Heart left ventricle (tissue), 16 donors: Measurements from ENCODE around the gene AKAP12. TPM values are rescaled to one million over a fixed set of nuclear protein-coding genes. Genes with fewer than 3 reads are reported as not detected.

Experiments used
- ATAC-seq, 4 donors: fragments of 200-7000 bp; cut with Tn5 transposase; one replicate each; pipeline ENCODE4 v1.9.1; 2020 to 2022; ENCODE audit warnings: moderate library complexity in 4 of 4, mild to moderate bottlenecking in 3 of 4, moderate number of reproducible peaks in 1 of 4
- DNase-seq, 5 donors: peaks; one replicate each; pipeline ENCODE4 v3.0.0-alpha.2; 2020
- H3K27ac ChIP-seq, 12 donors: fragments of 200-600 bp; sonication (generic) in 4 of 12; one replicate each; pipeline versions ENCODE4 v1.5.0 to v1.8.0; 2016 to 2022; ENCODE audit warnings: mild to moderate bottlenecking in 2 of 12
- H3K27me3 ChIP-seq, 9 donors: fragments of 200-600 bp; sonication (generic) in 2 of 9; one replicate each; pipeline versions ENCODE4 v1.5.1 to v1.8.0; 2016 to 2022; ENCODE audit warnings: mild to moderate bottlenecking in 3 of 9
- H3K36me3 ChIP-seq, 9 donors: fragments of 200-600 bp; sonication (generic) in 2 of 9; one replicate each; pipeline versions ENCODE4 v1.5.0 to v1.8.0; 2018 to 2022; ENCODE audit warnings: mild to moderate bottlenecking in 2 of 9
- H3K4me1 ChIP-seq, 12 donors: fragments of 200-600 bp; sonication (generic) in 4 of 12; one replicate each; pipeline versions ENCODE4 v1.5.0 to v1.8.0; 2016 to 2022; ENCODE audit warnings: mild to moderate bottlenecking in 3 of 12
- H3K4me3 ChIP-seq, 12 donors: fragments of 200-600 bp; sonication (generic) in 4 of 12; one replicate each; pipeline versions ENCODE4 v1.5.0 to v1.8.0; 2017 to 2022; ENCODE audit warnings: mild to moderate bottlenecking in 9 of 12, moderate library complexity in 4 of 12
- H3K9me3 ChIP-seq, 12 donors: fragments of 200-600 bp; sonication (generic) in 4 of 12; one replicate each; pipeline versions ENCODE4 v1.5.0 to v1.8.0; 2016 to 2022; ENCODE audit warnings: mild to moderate bottlenecking in 1 of 12
- POLR2A ChIP-seq, 2 donors: fragments of 450-650 bp; IDR thresholded peaks; one replicate each; pipeline ENCODE4 v1.6.1; 2017; ENCODE audit warnings: antibody characterized with exemption in 2 of 2, mild to moderate bottlenecking in 2 of 2, moderate library complexity in 2 of 2
- WGBS, 4 donors: extraction: QIAGEN DNeasy Blood & Tissue Kit in 2 of 4; methylation state at CpG; one replicate each; pipeline versions ENCODE4 v1.1.5 to v1.1.7; 2013 to 2018; 5-methylcytosine and 5-hydroxymethylcytosine counted together
- intact Hi-C, 10 donors: fragments of 100-400 bp; cut with DNase I; formaldehyde crosslinking; loops; one replicate each; pipeline versions ENCODE4 v1.11.1 to v1.14.2; 2022
- polyA plus RNA-seq, 2 donors: library from polyadenylated mRNA; stranded (reverse); fragments of 200-250 nt; gene quantifications; one replicate each; pipeline ENCODE4 v1.2.3, GENCODE V29; 2013
- total RNA-seq, 9 donors: library from RNA; depleted of rRNA in 2 of 9; stranded (reverse); fragments of >200 nt in 2 of 9; fragmentation: NEBNext Ultra II Directional in 3 of 9; extraction: Animal tissue kit (Norgen Biotek cat#: 25700) in 3 of 9; gene quantifications; one replicate each; pipeline versions ENCODE4 v1.1.0 to v1.2.4, GENCODE V29; 2016 to 2023
- TF ChIP-seq, protein P1 (sequence below), 12 donors: fragments of 200-600 bp; sonication (generic) in 4 of 12; IDR thresholded peaks; one replicate each; pipeline versions ENCODE4 v1.5.0 to v1.8.0; 2018 to 2022; ENCODE audit warnings: antibody characterized with exemption in 12 of 12, mild to moderate bottlenecking in 5 of 12
- donor health status: ischemic (EF 13 %, LVEDD 7.1; RV severe dilation, severe dysfunction).
- donor health status: healthy with polysubstance abuse.
- donor health status: DM: no; HTN: yes; CAD: no.
- donor health status: DM: no; HTN: no; CAD: no.
- donor health status: ischemic (EF 25% LVEDD 6.9; RV normal size, moderate dysfunction).
- donor health status: ischemic (EF 25% LVEDD 5.7; RV mildly dilated, moderate dysfunction).
- donor health status: healthy.
- donor health status: DM: yes; HTN: yes; CAD: no.
- donor health status: ischemic (EF 35%, LVEDD 5.7; RV mildly dilated, moderate dysfunction).
- donor health status: nonischemic (EF 11% LVEDD 7.7; RV severe dilation, severe dysfunction).
- donor health status: DM: yes; HTN: yes; CAD: no.
- donor health status: PGD.
- donor health status: ischemic (EF 29% LVEDD 5.4; RV normal size, mild dysfunction).
- donor health status: nonischemic (EF 23%, LVEDD 6.1; RV moderate dilation, normal function).

The AKAP12 gene
- total and polyA plus RNA-seq, 11 donors, result 3.7 to 33.5 (median 13.8) TPM

- Histone ChIP-seq H3K36me3 (no peaks in the 10 kb centered on the region), H3K27ac (no peak overlapping the region), H3K4me1 (peaks cover 0 to 9% (median 0%) of the 10 kb centered on the region in 12 donors), H3K4me3 (no peak overlapping the region), H3K9me3 (no peaks in the 10 kb centered on the region), H3K27me3 (no peaks in the 10 kb centered on the region)
- ATAC-seq (no peak), DNase-seq (no peak)
- intact Hi-C loops, result no loop called here
- 97 to 100% (median 99%) methylated on average over 1 of the region's 1 CpG for WGBS, 4 donors
- TF ChIP-seq POLR2A (IDR thresholded peaks at IDR 0.05), result no peak
- TF ChIP-seq, protein P1, sequence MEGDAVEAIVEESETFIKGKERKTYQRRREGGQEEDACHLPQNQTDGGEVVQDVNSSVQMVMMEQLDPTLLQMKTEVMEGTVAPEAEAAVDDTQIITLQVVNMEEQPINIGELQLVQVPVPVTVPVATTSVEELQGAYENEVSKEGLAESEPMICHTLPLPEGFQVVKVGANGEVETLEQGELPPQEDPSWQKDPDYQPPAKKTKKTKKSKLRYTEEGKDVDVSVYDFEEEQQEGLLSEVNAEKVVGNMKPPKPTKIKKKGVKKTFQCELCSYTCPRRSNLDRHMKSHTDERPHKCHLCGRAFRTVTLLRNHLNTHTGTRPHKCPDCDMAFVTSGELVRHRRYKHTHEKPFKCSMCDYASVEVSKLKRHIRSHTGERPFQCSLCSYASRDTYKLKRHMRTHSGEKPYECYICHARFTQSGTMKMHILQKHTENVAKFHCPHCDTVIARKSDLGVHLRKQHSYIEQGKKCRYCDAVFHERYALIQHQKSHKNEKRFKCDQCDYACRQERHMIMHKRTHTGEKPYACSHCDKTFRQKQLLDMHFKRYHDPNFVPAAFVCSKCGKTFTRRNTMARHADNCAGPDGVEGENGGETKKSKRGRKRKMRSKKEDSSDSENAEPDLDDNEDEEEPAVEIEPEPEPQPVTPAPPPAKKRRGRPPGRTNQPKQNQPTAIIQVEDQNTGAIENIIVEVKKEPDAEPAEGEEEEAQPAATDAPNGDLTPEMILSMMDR (IDR thresholded peaks at IDR 0.05), result no peak
Measured at GRCh38 chr6:151197556-151197955, 42.2 kb upstream of the AKAP12 start.

GRCh38 chr6:151199991-151200390 lies 39.8 kb upstream of the AKAP12 start:
- H3K36me3 ChIP-seq, result no peaks in the 10 kb centered on the region
- H3K4me3 ChIP-seq, result no peak overlapping the region
- H3K27ac ChIP-seq, result no peak overlapping the region
- peaks cover 0 to 9% (median 0%) of the 10 kb centered on the region in 12 donors for H3K4me1 ChIP-seq
- no peaks in the 10 kb centered on the region for H3K9me3 ChIP-seq
- 49 to 72% (median 59%) methylated on average over 1 of the region's 1 CpG for WGBS, 4 donors
- no peak for DNase-seq
- H3K27me3 ChIP-seq, result no peaks in the 10 kb centered on the region
- intact Hi-C loops, result no loop called here
- no peak for ATAC-seq
- no peak for TF ChIP-seq POLR2A (IDR thresholded peaks at IDR 0.05)
- TF ChIP-seq, protein P1 (IDR thresholded peaks at IDR 0.05), result no peak

DNA sequence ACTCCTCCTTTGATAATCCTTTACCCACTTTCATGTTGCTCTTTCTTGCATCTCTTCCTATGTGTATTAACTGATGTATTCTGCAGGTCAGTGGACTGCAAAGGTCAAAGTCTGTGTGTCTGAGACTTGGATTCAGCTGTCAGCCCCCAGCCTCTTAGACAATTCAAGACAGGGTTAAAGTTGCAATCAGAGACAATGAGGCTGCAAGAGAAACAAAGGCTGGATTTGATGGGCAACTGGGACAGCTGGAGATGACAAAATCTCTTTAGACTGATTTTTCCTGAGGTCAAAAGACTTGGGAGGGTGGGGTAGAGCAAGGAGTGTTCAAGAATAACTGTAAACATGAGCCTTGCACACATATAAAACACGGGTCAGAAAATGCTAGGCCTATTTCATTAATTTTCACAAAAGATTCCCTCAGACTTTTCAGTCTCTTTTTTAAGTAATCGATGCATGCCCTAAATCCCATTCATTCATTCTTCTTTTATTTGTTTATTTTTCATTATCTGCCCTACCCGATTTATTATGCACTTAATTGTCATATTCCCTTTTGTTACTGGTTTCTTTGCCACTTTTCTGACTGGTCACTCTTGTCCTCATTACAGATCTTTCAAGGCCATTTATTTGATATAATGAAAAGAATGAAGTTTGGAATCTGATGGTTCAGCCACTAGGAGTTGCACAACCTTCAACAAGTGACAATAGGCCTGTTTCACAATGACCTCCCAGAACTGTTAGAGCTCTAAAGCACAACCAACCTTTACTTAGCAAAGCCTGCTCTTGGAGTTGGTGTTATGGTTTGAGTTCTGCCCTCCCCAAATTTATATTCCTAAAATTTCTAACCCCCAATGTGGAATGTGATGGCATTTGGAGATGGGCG lies 33.8 kb upstream of the AKAP12 start:
- peaks cover 0 to 9% (median 1%) of the 10 kb centered on the region in 12 donors for H3K9me3 ChIP-seq
- H3K27ac ChIP-seq, result no peak overlapping the region
- peaks cover 0 to 5% (median 0%) of the 10 kb centered on the region in 9 donors for H3K27me3 ChIP-seq
- no peaks in the 10 kb centered on the region for H3K36me3 ChIP-seq
- peaks cover 0 to 7% (median 0%) of the 10 kb centered on the region in 12 donors for H3K4me1 ChIP-seq
- DNase-seq (no peak), ATAC-seq (no peak)
- no peak overlapping the region for H3K4me3 ChIP-seq
- TF ChIP-seq, protein P1 (IDR thresholded peaks at IDR 0.05), result no peak
- TF ChIP-seq POLR2A (IDR thresholded peaks at IDR 0.05), result no peak
- 93 to 98% (median 96%) methylated on average over 4 of the region's 4 CpGs for WGBS, 4 donors
- intact Hi-C loops, result no loop called here

- ATAC-seq (no peak), DNase-seq (no peak)
- H3K27me3 ChIP-seq, result peaks cover 0 to 5% (median 0%) of the 10 kb centered on the region in 9 donors
- no peaks in the 10 kb centered on the region for H3K36me3 ChIP-seq
- intact Hi-C loops, result no loop called here
- H3K9me3 ChIP-seq, result peaks cover 0 to 15% (median 5%) of the 10 kb centered on the region in 12 donors
- H3K4me3 ChIP-seq, result no peak overlapping the region
- WGBS, 4 donors, result 93 to 99% (median 97%) methylated on average over 2 of the region's 2 CpGs
- H3K4me1 ChIP-seq, result peaks cover 0 to 7% (median 0%) of the 10 kb centered on the region in 12 donors
- TF ChIP-seq, protein P1 (IDR thresholded peaks at IDR 0.05), result no peak
- TF ChIP-seq POLR2A (IDR thresholded peaks at IDR 0.05), result no peak
- H3K27ac ChIP-seq, result no peak overlapping the region
Measured at GRCh38 chr6:151207674-151208073, 32.1 kb upstream of the AKAP12 start.
